HepG2 (cell line): ENCODE results near the gene MYO18A. TPM values are rescaled to one million over a fixed set of nuclear protein-coding genes. Genes with fewer than 3 reads are reported as not detected.

ENCODE experiments used
- ATF3 ChIP-seq: sonication (generic); formaldehyde crosslinking; IDR thresholded peaks from 2 replicates; pipeline ENCODE4 v1.4.0; 2020; ENCODE audit warnings: missing genetic modification reagents
- CBX5 ChIP-seq: sonication (generic); formaldehyde crosslinking; IDR thresholded peaks from 2 replicates; pipeline ENCODE4 v1.4.0; 2020; ENCODE audit warnings: missing genetic modification reagents, borderline replicate concordance
- CCDC6 ChIP-seq: sonication (generic); formaldehyde crosslinking; IDR thresholded peaks from 2 replicates; pipeline ENCODE4 v1.8.1; 2022; ENCODE audit warnings: mild to moderate bottlenecking, missing genetic modification reagents, moderate library complexity
- ELF1 ChIP-seq: sonication (generic); formaldehyde crosslinking; IDR thresholded peaks from 2 replicates; pipeline ENCODE4 v1.4.0; 2020; ENCODE audit warnings: missing genetic modification reagents
- ERF ChIP-seq: IDR thresholded peaks from 2 replicates; pipeline ENCODE4 v1.6.1; 2018; ENCODE audit warnings: missing biosample characterization, missing genetic modification reagents
- GZF1 ChIP-seq: sonication (generic); formaldehyde crosslinking; IDR thresholded peaks from 2 replicates; pipeline ENCODE4 v1.5.1; 2020; ENCODE audit warnings: mild to moderate bottlenecking, missing genetic modification reagents
- HOXA5 ChIP-seq: sonication (generic); formaldehyde crosslinking; IDR thresholded peaks from 2 replicates; pipeline ENCODE4 v1.4.0; 2020; ENCODE audit warnings: missing genetic modification reagents
- MLX ChIP-seq: IDR thresholded peaks from 2 replicates; pipeline ENCODE4 v1.6.1; 2016
- MXI1 ChIP-seq: IDR thresholded peaks from 3 replicates; pipeline ENCODE4 v1.6.1; 2012; ENCODE audit warnings: low read depth, low read length, inconsistent platforms, borderline replicate concordance
- NR2F6 ChIP-seq, 2 experiments: IDR thresholded peaks; 2 replicates each; pipeline ENCODE4 v1.6.1; 2016; ENCODE audit warnings: antibody characterized with exemption in 1 of 2, mild to moderate bottlenecking in 1 of 2
- PBX2 ChIP-seq: IDR thresholded peaks from 2 replicates; pipeline ENCODE4 v1.6.1; 2016; ENCODE audit warnings: control low read depth
- SMAD9 ChIP-seq: sonication (generic); formaldehyde crosslinking; IDR thresholded peaks from 2 replicates; pipeline ENCODE4 v1.5.1; 2020; ENCODE audit warnings: mild to moderate bottlenecking, missing genetic modification reagents
- STAG1 ChIP-seq: sonication (generic); formaldehyde crosslinking; IDR thresholded peaks from 2 replicates; pipeline ENCODE4 v1.4.0; 2020; ENCODE audit warnings: missing genetic modification reagents
- TAF1 ChIP-seq: sonication (generic); formaldehyde crosslinking; IDR thresholded peaks from 2 replicates; pipeline ENCODE4 v1.4.0; 2020; ENCODE audit warnings: missing genetic modification reagents
- ZBTB1 ChIP-seq: sonication (generic); formaldehyde crosslinking; IDR thresholded peaks from 2 replicates; pipeline ENCODE4 v1.4.0; 2020; ENCODE audit warnings: missing genetic modification reagents, borderline replicate concordance
- ZBTB4 ChIP-seq: sonication (generic); formaldehyde crosslinking; IDR thresholded peaks from 2 replicates; pipeline ENCODE4 v1.4.0; 2020; ENCODE audit warnings: missing genetic modification reagents, mild to moderate bottlenecking, borderline replicate concordance
- ZKSCAN5 ChIP-seq: sonication (generic); formaldehyde crosslinking; IDR thresholded peaks from 2 replicates; pipeline ENCODE4 v1.5.1; 2020; ENCODE audit warnings: mild to moderate bottlenecking, missing genetic modification reagents
- ZNF256 ChIP-seq: sonication (generic); formaldehyde crosslinking; conservative IDR thresholded peaks from 2 replicates; pipeline ENCODE4 v1.4.0; 2020; ENCODE audit warnings: missing genetic modification reagents
- ZNF30 ChIP-seq: sonication (generic); formaldehyde crosslinking; IDR thresholded peaks from 2 replicates; pipeline ENCODE4 v1.5.0; 2020; ENCODE audit warnings: mild to moderate bottlenecking, missing genetic modification reagents
- ZNF510 ChIP-seq: sonication (generic); formaldehyde crosslinking; IDR thresholded peaks from 2 replicates; pipeline ENCODE4 v1.4.0; 2020; ENCODE audit warnings: low read depth, mild to moderate bottlenecking, missing genetic modification reagents
- ZNF547 ChIP-seq: sonication (generic); formaldehyde crosslinking; IDR thresholded peaks from 2 replicates; pipeline ENCODE4 v1.5.1; 2020; ENCODE audit warnings: mild to moderate bottlenecking, missing genetic modification reagents
- ZNF883 ChIP-seq: sonication (generic); formaldehyde crosslinking; IDR thresholded peaks from 2 replicates; pipeline ENCODE4 v1.5.1; 2020; ENCODE audit warnings: mild to moderate bottlenecking, missing genetic modification reagents; ENCODE audit errors: not compliant biosample characterization
- polyA plus RNA-seq, 8 experiments: library from polyadenylated mRNA; depleted of rRNA in 3 of 8; stranded (reverse) in 7 of 8; unstranded in 1 of 8; fragments of >200 nt; fragmentation: Illumina TruSeq in 4 of 8; extraction: Trizol in 4 of 8; gene quantifications; 2 replicates each; pipeline versions ENCODE4 v1.2.1 to v1.2.3, GENCODE V29; 2011 to 2016; ENCODE audit warnings: low read depth in 4 of 8, missing spikeins in 1 of 8, mixed read lengths in 1 of 8; ENCODE audit not compliant: insufficient read depth in 1 of 8
- total RNA-seq, 5 experiments: library from RNA; depleted of rRNA; stranded (reverse); fragments of >200 nt; fragmentation: Illumina TruSeq; extraction: Trizol; gene quantifications; 2 replicates each; pipeline ENCODE4 v1.2.3, GENCODE V29; 2016; ENCODE audit warnings: low read depth in 1 of 5
- TF ChIP-seq, protein P1 (sequence below): fragments of 450-650 bp; IDR thresholded peaks from 2 replicates; pipeline ENCODE4 v1.6.1; 2016

MYO18A gene
- total and polyA plus RNA-seq, 2 of the 13 experiments (the other 11 are each of a cell fraction or from before 2014, with no cell fraction given): 16.8 to 24.8 TPM

DNA sequence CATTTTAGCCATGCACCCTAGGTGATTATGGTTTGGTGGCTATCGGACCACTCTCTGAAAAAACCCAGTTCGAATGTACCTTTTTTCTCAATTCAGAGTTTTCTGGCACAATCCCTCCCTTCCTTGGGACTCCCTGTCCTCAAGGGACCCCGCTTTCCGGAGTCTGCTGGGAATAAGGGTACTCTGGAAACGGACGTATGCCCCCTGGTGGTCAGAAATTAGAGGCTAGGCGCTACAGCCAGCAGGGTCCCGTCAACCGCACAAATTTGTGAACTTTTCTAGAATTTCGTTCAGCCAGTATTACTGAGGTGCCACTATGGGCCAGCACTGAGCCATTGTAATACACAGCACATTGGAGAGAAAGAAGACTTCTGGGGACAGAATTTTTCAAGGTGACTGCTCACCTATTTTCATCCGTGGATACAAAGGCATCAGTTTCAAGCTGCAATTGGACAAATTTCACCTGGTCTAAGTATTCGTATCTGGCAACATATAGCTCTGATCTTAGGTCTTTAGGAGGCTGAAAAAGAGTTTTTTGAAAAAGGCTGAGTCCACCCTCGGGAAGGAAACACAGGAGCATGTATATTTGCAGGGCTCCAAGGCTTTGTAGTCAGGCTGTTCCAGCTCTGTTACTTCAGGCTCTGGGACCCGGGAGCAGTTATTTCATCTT, 39.3 kb upstream of the MYO18A start (continued):
- TF ChIP-seq ZBTB4 (CRISPR knock-in tag) (no peak), HOXA5 (0 out of 2 replicates have a peak, but pooled peaks have one; percentile 35), NR2F6 (IDR thresholded peaks at IDR 0.05) (no peak), NR2F6 (CRISPR knock-in tag; IDR thresholded peaks at IDR 0.05) (no peak), STAG1 (CRISPR knock-in tag) (peak; percentile 78), ERF (peak; percentile 69; the same call in 1 of the 2 replicates), CBX5 (CRISPR knock-in tag) (no peak; the same call in 1 of the 2 replicates), CCDC6 (CRISPR knock-in tag) (no peak), ZBTB1 (CRISPR knock-in tag) (no peak), GZF1 (CRISPR knock-in tag) (no peak), MXI1 (no peak), ELF1 (CRISPR knock-in tag) (peak; percentile 13; the same call in 1 of the 2 replicates), ZNF256 (CRISPR knock-in tag) (no peak), ZKSCAN5 (CRISPR knock-in tag) (no peak), ZNF510 (no peak), TAF1 (CRISPR knock-in tag) (no peak), ATF3 (CRISPR knock-in tag) (no peak), SMAD9 (CRISPR knock-in tag) (no peak), ZNF547 (CRISPR knock-in tag) (0 out of 2 replicates have a peak, but pooled peaks have one; percentile 35), MLX (no peak), ZNF30 (CRISPR knock-in tag) (no peak), PBX2 (no peak), ZNF883 (CRISPR knock-in tag) (no peak)
- TF ChIP-seq, protein P1, sequence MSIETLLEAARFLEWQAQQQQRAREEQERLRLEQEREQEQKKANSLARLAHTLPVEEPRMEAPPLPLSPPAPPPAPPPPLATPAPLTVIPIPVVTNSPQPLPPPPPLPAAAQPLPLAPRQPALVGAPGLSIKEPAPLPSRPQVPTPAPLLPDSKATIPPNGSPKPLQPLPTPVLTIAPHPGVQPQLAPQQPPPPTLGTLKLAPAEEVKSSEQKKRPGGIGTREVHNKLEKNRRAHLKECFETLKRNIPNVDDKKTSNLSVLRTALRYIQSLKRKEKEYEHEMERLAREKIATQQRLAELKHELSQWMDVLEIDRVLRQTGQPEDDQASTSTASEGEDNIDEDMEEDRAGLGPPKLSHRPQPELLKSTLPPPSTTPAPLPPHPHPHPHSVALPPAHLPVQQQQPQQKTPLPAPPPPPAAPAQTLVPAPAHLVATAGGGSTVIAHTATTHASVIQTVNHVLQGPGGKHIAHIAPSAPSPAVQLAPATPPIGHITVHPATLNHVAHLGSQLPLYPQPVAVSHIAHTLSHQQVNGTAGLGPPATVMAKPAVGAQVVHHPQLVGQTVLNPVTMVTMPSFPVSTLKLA: no peak
